Left lung (tissue), 10 donors: ENCODE results near the gene NR2C1. TPM values are rescaled to one million over a fixed set of nuclear protein-coding genes. Genes with fewer than 3 reads are reported as not detected.
A peak's percentile ranks its signal among the peaks of the same experiment; 100 is the strongest.

Source experiments
- ATAC-seq: fragments of 200-7000 bp; cut with Tn5 transposase; one replicate; pipeline ENCODE4 v1.9.1; 2020; ENCODE audit warnings: moderate library complexity
- DNase-seq, 4 donors: peaks; one replicate each; pipeline ENCODE4 v3.0.0-alpha.2; 2013 to 2020
- H3K27ac ChIP-seq, 2 donors: fragments of 200-600 bp; sonication (generic) in 1 of 2; one replicate each; pipeline versions ENCODE4 v1.5.0 to v1.8.0; 2020 to 2021
- H3K27me3 ChIP-seq, 2 donors: fragments of 200-600 bp; sonication (generic) in 1 of 2; one replicate each; pipeline versions ENCODE4 v1.5.0 to v1.8.0; 2020 to 2021
- H3K36me3 ChIP-seq, 2 donors: fragments of 200-600 bp; sonication (generic) in 1 of 2; one replicate each; pipeline versions ENCODE4 v1.5.0 to v1.8.0; 2020 to 2021
- H3K4me1 ChIP-seq, 2 donors: fragments of 200-600 bp; one replicate each; pipeline ENCODE4 v1.8.0; 2021
- H3K4me3 ChIP-seq, 2 donors: fragments of 200-600 bp; sonication (generic) in 1 of 2; one replicate each; pipeline versions ENCODE4 v1.5.0 to v1.8.0; 2020 to 2021; ENCODE audit warnings: mild to moderate bottlenecking in 1 of 2
- H3K9me3 ChIP-seq, 2 donors: fragments of 200-600 bp; sonication (generic) in 1 of 2; one replicate each; pipeline versions ENCODE4 v1.5.0 to v1.8.0; 2020 to 2021
- CTCF ChIP-seq, 2 donors: fragments of 200-600 bp; sonication (generic) in 1 of 2; IDR thresholded peaks; one replicate each; pipeline versions ENCODE4 v1.5.0 to v1.8.0; 2021; ENCODE audit warnings: antibody characterized with exemption in 2 of 2
- intact Hi-C, 2 donors: fragments of 100-400 bp; cut with DNase I; formaldehyde crosslinking; loops; one replicate each; pipeline versions ENCODE4 v1.11.2 to v1.14.2; 2022
- polyA plus RNA-seq, 6 donors: library from polyadenylated mRNA; unstranded; fragments of 120-200 nt; gene quantifications; one replicate each; pipeline ENCODE4 v1.2.1, GENCODE V29; 2013; ENCODE audit not compliant: insufficient read length in 6 of 6
- total RNA-seq, 2 donors: library from RNA; stranded (reverse); fragmentation: NEBNext Ultra II Directional; extraction: Animal tissue kit (Norgen Biotek cat#: 25700); gene quantifications; one replicate each; pipeline ENCODE4 v1.2.1, GENCODE V29; 2021
- donor health status: DM: no; HTN: yes; CAD: no.
- donor health status: DM: no; HTN: no; CAD: no.

NR2C1 gene
- total and polyA plus RNA-seq, 8 donors = 28.8 to 100.0 (median 75.3) TPM

DNA sequence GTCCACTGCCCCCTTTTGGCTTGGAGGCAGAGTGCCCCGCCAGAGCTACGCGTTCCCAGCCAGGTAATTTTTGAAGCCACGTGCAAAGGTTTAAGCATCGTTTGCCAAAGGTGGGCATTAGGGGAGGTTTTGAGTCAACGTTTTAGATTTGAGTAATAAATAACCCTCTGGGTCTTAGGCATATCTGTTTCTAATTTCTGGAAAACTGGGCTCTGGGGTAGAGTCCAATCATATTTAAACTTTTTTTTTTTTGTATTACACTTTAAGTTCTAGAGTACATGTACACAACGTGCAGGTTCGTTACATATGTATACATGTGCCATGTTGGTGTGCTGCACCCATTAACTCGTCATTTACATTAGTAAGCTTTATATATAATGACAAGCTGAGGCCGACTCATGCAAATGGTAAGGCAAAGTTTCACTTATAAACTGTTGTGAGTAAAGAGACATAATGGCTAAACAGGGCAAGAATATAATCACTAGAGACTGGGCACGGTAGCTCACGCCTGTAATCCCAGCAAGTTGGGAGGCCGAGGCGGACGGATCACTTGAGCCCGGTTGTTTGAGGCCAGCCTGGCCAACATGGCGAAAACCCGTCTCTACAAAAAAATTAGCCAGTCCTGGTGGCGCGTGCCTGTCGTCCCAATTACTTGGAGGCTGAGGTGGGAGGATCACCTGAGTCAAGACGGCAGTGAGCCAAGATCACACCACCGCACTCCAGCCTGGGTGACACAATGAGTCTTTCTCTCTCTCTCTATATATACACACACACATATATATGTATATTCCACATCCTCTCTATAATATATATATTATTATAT, 491 bp upstream of the NR2C1 start:
- peak overlapping the region; percentile 98 to 99 for H3K4me3 ChIP-seq
- peaks cover 7 to 17% of the 10 kb centered on the region in 2 donors for H3K4me1 ChIP-seq
- intact Hi-C loops = no loop called here
- no peaks in the 10 kb centered on the region for H3K36me3 ChIP-seq
- no peaks in the 10 kb centered on the region for H3K9me3 ChIP-seq
- peak; percentile 65 to 78 for TF ChIP-seq CTCF (IDR thresholded peaks at IDR 0.05)
- no peak for ATAC-seq
- peak overlapping the region in 1 of 2 donors; percentile 88 for H3K27ac ChIP-seq
- DNase-seq = no peak
- H3K27me3 ChIP-seq = no peaks in the 10 kb centered on the region

- Histone ChIP-seq H3K27ac (no peak overlapping the region), H3K9me3 (no peaks in the 10 kb centered on the region), H3K4me1 (peaks cover 7 to 17% of the 10 kb centered on the region in 2 donors), H3K36me3 (peaks cover 0 to 17% of the 10 kb centered on the region in 2 donors), H3K27me3 (no peaks in the 10 kb centered on the region), H3K4me3 (no peak overlapping the region)
- ATAC-seq (no peak), DNase-seq (no peak)
- no peak for TF ChIP-seq CTCF (IDR thresholded peaks at IDR 0.05)
- intact Hi-C loops = no loop called here
These were observed 3.0 kb downstream of the NR2C1 start for GRCh38 chr12:95070378-95070777.

- no peak for DNase-seq
- no peaks in the 10 kb centered on the region for H3K9me3 ChIP-seq
- no peak for ATAC-seq
- no peak overlapping the region for H3K27ac ChIP-seq
- intact Hi-C loops = no loop called here
- H3K27me3 ChIP-seq = no peaks in the 10 kb centered on the region
- TF ChIP-seq CTCF (IDR thresholded peaks at IDR 0.05) = no peak
- H3K4me1 ChIP-seq = peaks cover 0 to 5% of the 10 kb centered on the region in 2 donors
- H3K4me3 ChIP-seq = no peak overlapping the region
- peaks cover 0 to 51% of the 10 kb centered on the region in 2 donors for H3K36me3 ChIP-seq
These were observed 7.1 kb downstream of the NR2C1 start for GRCh38 chr12:95066091-95066855.

DNA sequence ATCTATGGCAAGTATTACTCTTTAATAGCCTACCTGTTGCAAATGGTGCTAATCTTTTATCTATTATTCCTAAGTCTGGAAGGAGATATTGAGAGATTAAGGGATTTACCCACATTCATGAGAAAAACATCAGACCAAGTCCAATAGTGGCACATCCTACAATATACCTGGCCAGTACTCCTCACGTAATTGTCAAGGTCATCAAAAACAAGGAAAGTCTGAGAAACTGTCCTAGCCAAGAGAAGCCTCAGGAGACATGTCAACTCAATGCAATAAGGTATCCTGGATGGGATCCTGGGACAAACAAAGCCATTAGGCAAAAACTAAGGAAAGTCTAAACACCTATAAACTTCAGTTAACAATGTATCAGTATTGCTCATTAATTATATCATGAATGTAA, 12.5 kb downstream of the NR2C1 start:
- no peak for TF ChIP-seq CTCF (IDR thresholded peaks at IDR 0.05)
- Histone ChIP-seq H3K36me3 (peaks cover 3 to 93% of the 10 kb centered on the region in 2 donors), H3K27ac (no peak overlapping the region), H3K9me3 (no peaks in the 10 kb centered on the region), H3K27me3 (no peaks in the 10 kb centered on the region), H3K4me3 (no peak overlapping the region), H3K4me1 (no peaks in the 10 kb centered on the region)
- ATAC-seq (no peak), DNase-seq (no peak)
- intact Hi-C loops = no loop called here

DNA sequence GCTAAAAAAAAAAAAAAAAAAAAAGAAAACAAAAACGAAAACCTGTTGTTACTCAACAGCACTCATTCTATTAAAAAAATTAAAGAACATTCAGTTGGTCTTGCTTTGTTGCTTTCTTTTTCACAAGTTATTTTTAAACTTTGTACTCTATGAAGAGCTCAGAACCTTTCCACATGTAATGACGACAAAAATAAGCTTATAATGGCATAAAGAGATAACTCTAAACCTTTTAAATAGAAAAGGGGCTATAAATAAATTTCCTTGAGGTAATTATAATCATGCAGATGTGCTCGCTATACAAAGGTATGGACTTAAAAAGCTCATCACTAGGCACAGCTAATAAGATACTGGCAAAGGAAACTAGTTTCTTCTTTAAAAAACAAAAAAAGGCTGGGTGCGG, 13.4 kb downstream of the NR2C1 start:
- DNase-seq (no peak), ATAC-seq (no peak)
- H3K27me3 ChIP-seq = no peaks in the 10 kb centered on the region
- no peaks in the 10 kb centered on the region for H3K4me1 ChIP-seq
- no peak for TF ChIP-seq CTCF (IDR thresholded peaks at IDR 0.05)
- peaks cover 3 to 91% of the 10 kb centered on the region in 2 donors for H3K36me3 ChIP-seq
- H3K27ac ChIP-seq = no peak overlapping the region
- H3K9me3 ChIP-seq = no peaks in the 10 kb centered on the region
- no peak overlapping the region for H3K4me3 ChIP-seq
- intact Hi-C loops = no loop called here
